ENCODE results near the gene KCNQ1. TPM values are rescaled to one million over a fixed set of nuclear protein-coding genes. Genes with fewer than 3 reads are reported as not detected.

Gene KCNQ1
- total RNA-seq, 3 donors from 2014 or later (not counting 1 experiment from before 2014, with no cell fraction given), result 1.9 to 7.8 (median 3.3) TPM

- 95% methylated on average over 17 of the region's 17 CpGs for WGBS (ENCODE audit: insufficient coverage)
- Histone ChIP-seq H3K27me3 (ENCODE audit: control insufficient read depth, insufficient read depth, low read length) (no peaks in the 10 kb centered on the region), H3K4me3 (ENCODE audit: low read length) (no peak overlapping the region), H3K27ac (ENCODE audit: low read length) (no peak overlapping the region), H3K36me3 (ENCODE audit: control insufficient read depth, insufficient read depth, low read length) (no peaks in the 10 kb centered on the region), H3K9me3 (ENCODE audit: control insufficient read depth, insufficient read depth, low read length) (no peaks in the 10 kb centered on the region), H3K4me1 (ENCODE audit: control insufficient read depth, insufficient read depth, low read length) (peaks cover 4% of the 10 kb centered on the region)
- Mint-ChIP-seq H3K4me3 (no peak overlapping the region), H3K27me3 (ENCODE audit: low read depth in 2 of 2) (no peaks in the 10 kb centered on the region), H3K27ac (no peak overlapping the region), H3K4me1 (no peaks in the 10 kb centered on the region), H3K36me3 (no peaks in the 10 kb centered on the region), H3K9me3 (no peaks in the 10 kb centered on the region)
- no peak for TF ChIP-seq CTCF (IDR thresholded peaks at IDR 0.05)
- ATAC-seq, result no peak
- intact Hi-C loops (cut with micrococcal nuclease), result no loop called here
- peak in 1 of 2 donors; percentile 6 for DNase-seq
Observed at GRCh38 chr11:2575591-2576051, 130.8 kb downstream of the KCNQ1 start.

- Histone ChIP-seq H3K4me1 (ENCODE audit: control insufficient read depth, insufficient read depth, low read length) (no peaks in the 10 kb centered on the region), H3K36me3 (ENCODE audit: control insufficient read depth, insufficient read depth, low read length) (no peaks in the 10 kb centered on the region), H3K27ac (ENCODE audit: low read length) (no peak overlapping the region), H3K9me3 (ENCODE audit: control insufficient read depth, insufficient read depth, low read length) (no peaks in the 10 kb centered on the region), H3K27me3 (ENCODE audit: control insufficient read depth, insufficient read depth, low read length) (no peaks in the 10 kb centered on the region), H3K4me3 (ENCODE audit: low read length) (no peak overlapping the region)
- no peaks in the 10 kb centered on the region for H3K4me1 Mint-ChIP-seq
- H3K9me3 Mint-ChIP-seq, result no peaks in the 10 kb centered on the region
- H3K36me3 Mint-ChIP-seq, result no peaks in the 10 kb centered on the region
- WGBS (ENCODE audit: insufficient coverage), result 93% methylated on average over 15 of the region's 15 CpGs
- TF ChIP-seq CTCF (IDR thresholded peaks at IDR 0.05), result no peak
- no peaks in the 10 kb centered on the region for H3K27me3 Mint-ChIP-seq (ENCODE audit: low read depth in 2 of 2)
- ATAC-seq (no peak), DNase-seq (peak in 1 of 2 donors; percentile 5)
- intact Hi-C loops (cut with micrococcal nuclease), result no loop called here
- no peak overlapping the region for H3K27ac Mint-ChIP-seq
- no peak overlapping the region for H3K4me3 Mint-ChIP-seq
Observed at GRCh38 chr11:2576111-2576510, 131.3 kb downstream of the KCNQ1 start.

- intact Hi-C loops (cut with micrococcal nuclease), result no loop called here
- no peak overlapping the region for H3K27ac ChIP-seq (ENCODE audit: low read length)
- no peak for ATAC-seq
Observed at GRCh38 chr11:2576549-2576948, 131.7 kb downstream of the KCNQ1 start.

More at GRCh38 chr11:2576549-2576948, 131.7 kb downstream of the KCNQ1 start:
- Histone ChIP-seq H3K4me1 (ENCODE audit: control insufficient read depth, insufficient read depth, low read length) (no peaks in the 10 kb centered on the region), H3K36me3 (ENCODE audit: control insufficient read depth, insufficient read depth, low read length) (no peaks in the 10 kb centered on the region), H3K9me3 (ENCODE audit: control insufficient read depth, insufficient read depth, low read length) (no peaks in the 10 kb centered on the region), H3K27me3 (ENCODE audit: control insufficient read depth, insufficient read depth, low read length) (no peaks in the 10 kb centered on the region), H3K4me3 (ENCODE audit: low read length) (no peak overlapping the region)
- H3K27me3 Mint-ChIP-seq (ENCODE audit: low read depth in 2 of 2), result no peaks in the 10 kb centered on the region
- 86% methylated on average over 15 of the region's 15 CpGs for WGBS (ENCODE audit: insufficient coverage)
- no peaks in the 10 kb centered on the region for H3K36me3 Mint-ChIP-seq
- H3K9me3 Mint-ChIP-seq, result no peaks in the 10 kb centered on the region
- TF ChIP-seq CTCF (IDR thresholded peaks at IDR 0.05), result no peak
- H3K4me3 Mint-ChIP-seq, result no peak overlapping the region
- H3K4me1 Mint-ChIP-seq, result no peaks in the 10 kb centered on the region
- no peak overlapping the region for H3K27ac Mint-ChIP-seq
- peak in 1 of 2 donors; percentile 6 for DNase-seq
